T-helper 9 cell (primary cell): ENCODE measurements around the gene ABHD14A.
A peak's percentile ranks its signal among the peaks of the same experiment; 100 is the strongest.
"Not testable (repeated sequence)": the region's sequence is repeated elsewhere in the genome, so short reads cannot be mapped to it uniquely, and the experiment has no call there.

ENCODE experiments used
- DNase-seq: peaks from one replicate; pipeline ENCODE4 v3.0.0-alpha.2; 2020

The ABHD14A gene

DNA sequence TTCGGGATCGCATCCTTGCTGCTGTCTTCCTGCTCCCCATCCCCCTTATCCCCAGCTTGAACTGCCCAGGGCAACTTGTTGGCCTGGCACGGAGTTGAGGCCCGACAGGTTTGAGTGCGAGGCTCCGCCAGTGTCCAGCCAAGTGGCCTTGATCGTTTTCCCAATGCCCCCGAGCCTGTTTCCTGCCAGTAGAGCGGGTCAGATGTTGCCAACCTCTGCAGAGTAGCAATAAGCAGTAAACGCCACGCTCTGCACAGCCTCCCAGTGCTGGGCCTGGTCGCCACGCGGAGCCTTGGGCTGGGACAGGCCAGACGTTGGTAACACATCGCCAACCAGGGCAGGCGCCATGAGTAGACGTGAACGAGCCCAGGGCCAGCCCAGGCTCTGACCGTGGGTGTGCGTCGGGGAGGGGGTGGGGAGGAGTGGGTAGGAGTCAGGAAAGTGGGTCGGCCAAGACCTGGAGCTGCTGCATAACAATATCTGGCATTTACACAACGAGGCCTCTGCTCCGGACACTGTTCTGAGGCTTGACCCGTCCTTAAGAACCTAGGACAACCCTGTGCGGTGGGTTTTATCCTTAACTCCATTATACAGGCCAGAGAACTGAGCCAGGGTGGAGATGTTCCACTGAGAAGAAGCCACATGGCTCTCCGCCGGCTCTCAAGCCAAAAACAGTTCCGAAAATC is 444 bp upstream of the ABHD14A start:
- DNase-seq = no peak

- DNase-seq = no peak
Observed at GRCh38 chr3:51975852-51976549, 1.1 kb downstream of the ABHD14A start.

- no peak for DNase-seq
Observed at GRCh38 chr3:51977446-51978142, 2.7 kb downstream of the ABHD14A start.

DNA sequence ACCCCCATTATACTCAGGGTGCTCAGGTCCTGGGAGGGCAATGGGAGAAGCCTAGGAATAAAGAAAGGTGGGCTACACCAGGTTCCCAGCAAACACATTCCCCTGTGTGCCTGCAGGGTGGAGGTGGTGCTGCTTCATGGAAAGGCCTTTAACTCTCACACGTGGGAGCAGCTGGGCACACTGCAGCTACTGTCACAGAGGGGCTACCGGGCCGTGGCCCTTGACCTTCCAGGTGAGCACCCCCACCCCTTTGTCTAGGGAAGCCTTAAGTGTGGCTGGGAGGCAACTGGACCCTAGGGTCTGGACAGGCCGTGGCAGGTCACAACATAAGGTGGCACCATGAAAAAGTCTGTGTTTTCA is 3.3 kb downstream of the ABHD14A start:
- no peak for DNase-seq

GRCh38 chr3:51980253-51980652 is 5.4 kb downstream of the ABHD14A start:
- no peak for DNase-seq

DNA sequence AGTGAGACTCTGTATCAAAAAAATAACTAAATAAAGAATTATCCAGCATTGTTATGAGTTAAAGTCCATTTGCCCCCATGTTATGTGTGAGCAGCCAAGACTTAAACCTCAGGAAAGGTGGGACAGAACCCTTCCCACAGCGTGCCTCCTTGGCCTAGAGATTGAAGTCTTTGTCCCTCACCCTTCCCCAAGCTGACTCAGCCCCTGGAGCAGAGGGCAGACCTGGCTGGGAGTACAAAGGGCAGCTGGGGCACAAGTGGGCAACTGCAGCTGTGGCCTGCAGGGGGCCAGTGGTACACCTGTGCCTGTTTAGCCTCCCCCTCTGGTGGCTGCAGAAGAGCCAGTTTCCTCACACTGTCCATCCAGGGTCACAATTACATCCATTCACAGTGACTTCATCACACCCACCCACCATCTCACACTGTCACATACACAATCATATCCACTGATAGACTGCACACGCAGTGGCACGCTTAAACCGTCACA is 7.5 kb downstream of the ABHD14A start:
- DNase-seq = peak; percentile 18

- peak; percentile 64 for DNase-seq
Observed at GRCh38 chr3:51982838-51983577, 8.1 kb downstream of the ABHD14A start, which contains the start of gene ACY1. TSS of gene ACY1 (plus strand) at chr3:51983535. CDS start at chr3:51984065, 530 bp downstream.

GRCh38 chr3:51983578-51984268 is 8.9 kb downstream of the ABHD14A start:
- no peak for DNase-seq

- DNase-seq = no peak
Observed at GRCh38 chr3:51984269-51984647, 9.4 kb downstream of the ABHD14A start.

DNA sequence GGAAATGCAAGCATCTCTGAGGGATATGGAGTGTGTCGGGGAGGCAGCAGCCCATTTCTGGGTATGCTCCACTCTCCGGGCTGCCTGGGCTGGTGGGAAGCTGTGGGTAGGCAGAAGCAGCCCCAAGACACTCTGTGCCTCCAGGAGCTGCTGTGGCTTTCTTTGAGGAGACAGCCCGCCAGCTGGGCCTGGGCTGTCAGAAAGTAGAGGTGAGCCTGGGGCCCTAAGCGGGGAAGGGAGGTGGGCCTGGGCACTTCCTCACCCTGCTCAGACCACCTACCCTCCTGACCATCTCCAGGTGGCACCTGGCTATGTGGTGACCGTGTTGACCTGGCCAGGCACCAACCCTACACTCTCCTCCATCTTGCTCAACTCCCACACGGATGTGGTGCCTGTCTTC is 10.2 kb downstream of the ABHD14A start:
- DNase-seq = no peak

GRCh38 chr3:51986010-51986947 is 11.4 kb downstream of the ABHD14A start:
- DNase-seq = no peak

GRCh38 chr3:51987568-51987967 is 12.7 kb downstream of the ABHD14A start:
- no peak for DNase-seq

DNA sequence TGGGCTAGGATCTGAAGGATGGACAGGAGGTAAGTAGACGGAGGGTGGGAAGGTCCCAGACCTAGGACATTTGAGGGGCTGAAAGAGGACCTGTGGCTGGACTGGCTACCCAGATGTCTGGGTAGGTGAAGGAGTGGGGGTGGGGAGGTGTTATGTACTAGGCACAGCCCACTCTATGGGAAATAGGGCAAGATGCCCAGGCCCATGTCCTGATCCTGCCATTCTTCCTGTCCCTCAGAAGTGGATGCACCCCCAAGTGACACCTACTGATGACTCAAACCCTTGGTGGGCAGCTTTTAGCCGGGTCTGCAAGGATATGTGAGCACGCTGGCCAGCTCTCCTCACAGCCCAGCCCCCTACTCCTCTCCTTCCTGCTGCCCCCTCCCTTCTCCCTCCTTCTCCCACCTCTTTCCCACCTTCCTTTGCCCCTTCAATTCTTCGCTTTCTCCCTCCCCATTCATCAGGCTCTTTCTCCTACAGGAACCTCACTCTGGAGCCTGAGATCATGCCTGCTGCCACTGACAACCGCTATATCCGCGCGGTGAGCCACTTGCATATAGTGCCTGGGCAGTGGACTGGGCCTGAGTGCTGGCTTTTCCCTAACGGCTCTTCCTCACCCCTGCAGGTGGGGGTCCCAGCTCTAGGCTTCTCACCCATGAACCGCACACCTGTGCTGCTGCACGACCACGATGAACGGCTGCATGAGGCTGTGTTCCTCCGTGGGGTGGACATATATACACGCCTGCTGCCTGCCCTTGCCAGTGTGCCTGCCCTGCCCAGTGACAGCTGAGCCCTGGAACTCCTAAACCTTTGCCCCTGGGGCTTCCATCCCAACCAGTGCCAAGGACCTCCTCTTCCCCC is 13.7 kb downstream of the ABHD14A start:
- DNase-seq = no peak

- not testable (repeated sequence) for DNase-seq
Observed at GRCh38 chr3:51990501-51990971, 15.7 kb downstream of the ABHD14A start.

DNA sequence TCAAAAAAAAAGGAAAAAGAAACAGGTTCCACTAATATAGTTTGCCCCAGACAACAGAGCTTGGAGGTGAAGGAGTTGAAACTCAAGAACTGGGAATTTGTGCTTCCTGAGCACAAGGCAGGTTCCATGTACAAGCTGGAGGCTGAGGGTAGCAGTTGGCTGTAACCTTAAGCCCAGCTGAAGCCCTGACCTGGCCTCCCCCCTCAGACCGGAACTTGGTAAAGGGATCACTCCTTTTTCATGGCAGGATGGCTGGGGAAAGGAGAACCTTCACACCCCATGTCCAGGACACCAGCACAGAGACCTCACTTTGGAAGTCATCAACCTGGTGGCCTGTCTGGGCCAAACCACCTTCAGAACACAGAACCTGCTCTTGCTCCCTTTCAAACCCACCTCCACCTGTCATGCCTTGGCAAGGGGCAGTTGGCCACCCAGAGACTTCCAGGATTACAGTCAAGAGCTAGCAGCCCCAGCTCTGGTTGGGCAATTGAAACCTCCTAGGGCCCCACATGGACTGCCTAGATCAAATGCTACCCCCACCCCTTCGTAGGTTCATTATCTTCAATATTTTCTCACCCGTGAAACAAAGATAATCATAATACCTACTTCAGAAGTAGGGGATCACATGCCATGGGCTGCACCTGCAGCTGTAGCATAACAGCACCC is 17.3 kb downstream of the ABHD14A start:
- DNase-seq = no peak

DNA sequence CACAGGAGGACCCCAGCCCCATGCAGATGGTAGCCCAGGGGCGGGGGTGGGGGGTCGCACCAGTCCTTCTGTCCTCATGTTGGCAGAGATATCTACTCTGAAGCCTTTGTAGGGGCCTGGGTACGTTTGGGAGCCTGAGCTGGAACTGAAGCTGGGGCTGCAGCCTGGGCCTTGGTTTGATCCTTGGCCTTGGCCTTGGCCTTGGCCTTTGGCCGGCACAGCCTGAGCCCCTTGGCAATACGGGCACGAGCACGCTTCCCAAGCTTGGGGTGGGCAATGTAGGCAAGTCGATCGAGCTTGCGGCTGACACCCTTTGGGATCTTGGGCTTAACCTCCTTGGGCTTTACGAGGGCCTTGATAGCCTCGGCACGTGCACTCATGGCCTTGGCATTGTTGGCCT is 18.8 kb downstream of the ABHD14A start:
- not testable (repeated sequence) for DNase-seq

- DNase-seq = no peak
Observed at GRCh38 chr3:51994530-51994929, 19.7 kb downstream of the ABHD14A start.

DNA sequence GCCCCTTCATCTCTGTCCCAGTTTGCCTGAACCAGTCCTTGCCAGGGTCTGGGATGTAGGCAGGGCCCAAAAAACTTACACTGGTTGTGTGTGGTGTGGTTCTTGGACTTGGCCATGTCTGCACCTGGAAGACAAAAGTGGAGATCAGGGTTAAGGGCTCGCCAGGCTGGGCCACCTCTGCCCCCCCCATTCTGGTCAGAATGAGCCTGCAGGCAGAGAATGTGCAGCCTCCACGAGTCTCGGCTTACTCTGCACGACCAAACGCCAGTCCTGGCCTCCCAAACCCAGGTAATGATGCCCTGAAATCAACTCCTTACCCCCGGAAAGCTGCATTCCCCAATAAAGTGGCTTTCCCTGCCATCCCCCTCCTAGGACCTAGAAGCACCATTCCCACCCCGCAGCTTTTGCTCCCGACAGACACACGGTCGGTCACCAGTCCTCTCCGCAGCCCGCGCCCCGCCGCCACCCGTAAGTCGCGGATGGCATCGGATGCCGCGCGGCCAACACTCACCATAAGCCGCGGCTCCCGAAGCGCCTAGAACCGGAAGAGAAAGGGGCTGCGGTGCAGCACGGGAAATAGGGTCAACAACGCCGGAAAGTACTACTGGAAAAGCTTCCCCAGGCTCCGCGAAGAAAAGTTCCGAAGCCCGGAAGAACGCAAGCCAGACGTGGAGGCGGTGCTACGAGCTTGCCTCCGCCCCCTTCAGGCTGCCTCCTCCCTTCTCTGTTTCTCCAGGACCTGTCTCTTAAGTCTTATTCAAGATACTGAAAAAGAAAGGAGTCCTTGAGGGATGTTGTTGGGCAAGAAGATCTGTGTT is 20.7 kb downstream of the ABHD14A start, which contains the start of gene RPL29:
TSS of gene RPL29 (minus strand) at position 550 of the 818 bp plus-strand sequence. CDS start at position 116, 434 bp downstream.
- peak; percentile 81 for DNase-seq
